Neural progenitor cell (in vitro differentiated cells): ENCODE results near the gene WFS1. TPM values are rescaled to one million over a fixed set of nuclear protein-coding genes. Genes with fewer than 3 reads are reported as not detected.
A peak's percentile ranks its signal among the peaks of the same experiment; 100 is the strongest.

ENCODE experiments used
- DNase-seq: peaks from one replicate; pipeline ENCODE4 v3.0.0-alpha.2; 2016; ENCODE audit warnings: low spot score
- H2AFZ ChIP-seq: fragments of 200-600 bp; sonication (generic); replicated peaks from 2 replicates; pipeline ENCODE4 v1.6.1; 2016; ENCODE audit warnings: antibody characterized with exemption
- H3F3A ChIP-seq: fragments of 200-600 bp; sonication (generic); 2 replicates; pipeline ENCODE4 v1.6.1; 2016; ENCODE audit warnings: antibody characterized with exemption, low read depth
- H3K27ac ChIP-seq: fragments of 200-600 bp; sonication (generic); 2 replicates; pipeline ENCODE4 v1.5.1; 2016; ENCODE audit warnings: mild to moderate bottlenecking
- H3K27me3 ChIP-seq: fragments of 200-600 bp; sonication (generic); 2 replicates; pipeline ENCODE4 v1.6.1; 2016; ENCODE audit warnings: mild to moderate bottlenecking, moderate library complexity
- H3K36me3 ChIP-seq: fragments of 200-600 bp; sonication (generic); 2 replicates; pipeline ENCODE4 v1.5.1; 2016
- H3K4me1 ChIP-seq: fragments of 200-600 bp; sonication (generic); 2 replicates; pipeline ENCODE4 v1.6.1; 2016; ENCODE audit warnings: mixed run types
- H3K4me2 ChIP-seq: fragments of 200-600 bp; sonication (generic); 2 replicates; pipeline ENCODE4 v1.6.1; 2016
- H3K4me3 ChIP-seq: fragments of 200-600 bp; sonication (generic); 2 replicates; pipeline ENCODE4 v1.5.1; 2016
- H3K79me2 ChIP-seq: fragments of 200-600 bp; sonication (generic); 2 replicates; pipeline ENCODE4 v1.6.1; 2016; ENCODE audit warnings: low read depth
- H3K9ac ChIP-seq: fragments of 200-600 bp; sonication (generic); 2 replicates; pipeline ENCODE4 v1.6.1; 2016
- H3K9me3 ChIP-seq: fragments of 200-600 bp; sonication (generic); 2 replicates; pipeline ENCODE4 v1.5.1; 2016; ENCODE audit warnings: low read depth
- H4K20me1 ChIP-seq: fragments of 200-600 bp; sonication (generic); 2 replicates; pipeline ENCODE4 v1.6.1; 2016; ENCODE audit warnings: low read depth
- H3K27ac Mint-ChIP-seq: 3 replicates; pipeline ENCODE4 v1.8.0; 2021; ENCODE audit warnings: mixed read lengths
- H3K27me3 Mint-ChIP-seq: 2 replicates; pipeline ENCODE4 v1.8.0; 2022; ENCODE audit warnings: low read depth, mild to moderate bottlenecking, inconsistent platforms, moderate library complexity, mixed read lengths; ENCODE audit not compliant: insufficient read depth
- H3K36me3 Mint-ChIP-seq: 3 replicates; pipeline ENCODE4 v1.8.0; 2021; ENCODE audit warnings: mixed read lengths
- H3K4me1 Mint-ChIP-seq: 3 replicates; pipeline ENCODE4 v1.8.0; 2021; ENCODE audit warnings: mixed read lengths
- H3K4me3 Mint-ChIP-seq: 3 replicates; pipeline ENCODE4 v1.8.0; 2021; ENCODE audit warnings: mild to moderate bottlenecking, moderate library complexity, mixed read lengths
- H3K9me3 Mint-ChIP-seq: 3 replicates; pipeline ENCODE4 v1.8.0; 2020; ENCODE audit warnings: mixed read lengths
- CTCF ChIP-seq: fragments of 200-600 bp; sonication (generic); IDR thresholded peaks from 2 replicates; pipeline ENCODE4 v1.5.1; 2017; ENCODE audit warnings: antibody characterized with exemption, mild to moderate bottlenecking
- EZH2 ChIP-seq: fragments of 200-600 bp; sonication (generic); IDR thresholded peaks from 2 replicates; pipeline ENCODE4 v1.6.1; 2017; ENCODE audit warnings: antibody characterized with exemption, mild to moderate bottlenecking, moderate library complexity
- EZH2phosphoT487 ChIP-seq: fragments of 200-600 bp; sonication (generic); IDR thresholded peaks from 2 replicates; pipeline ENCODE4 v1.6.1; 2017; ENCODE audit warnings: antibody characterized with exemption
- total RNA-seq: library from RNA; depleted of rRNA; stranded (reverse); fragments of >200 nt; gene quantifications from 2 replicates; pipeline ENCODE4 v1.2.3, GENCODE V29; 2015; ENCODE audit warnings: low replicate concordance

The WFS1 gene
- total RNA-seq, 1 donor from 2014 or later = 8.8 TPM

GRCh38 chr4:6313216-6313615 is 43.6 kb downstream of the WFS1 start:
- Histone ChIP-seq H3K4me2 (no peak overlapping the region), H4K20me1 (no peaks in the 10 kb centered on the region), H3K27ac (no peak overlapping the region), H3K27me3 (peaks cover 29% of the 10 kb centered on the region), H3F3A (peaks cover 16% of the 10 kb centered on the region), H3K36me3 (no peaks in the 10 kb centered on the region), H3K4me3 (no peak overlapping the region), H3K9ac (no peak overlapping the region), H3K9me3 (no peaks in the 10 kb centered on the region), H2AFZ (no peak overlapping the region), H3K4me1 (no peaks in the 10 kb centered on the region), H3K79me2 (no peaks in the 10 kb centered on the region)
- no peak for DNase-seq
- Mint-ChIP-seq H3K4me3 (no peak overlapping the region), H3K27me3 (peaks cover 11% of the 10 kb centered on the region), H3K4me1 (peaks cover 10% of the 10 kb centered on the region), H3K36me3 (no peaks in the 10 kb centered on the region), H3K27ac (peak overlapping the region; percentile 6), H3K9me3 (peaks cover 11% of the 10 kb centered on the region)
- no peak for TF ChIP-seq CTCF
- no peak for TF ChIP-seq EZH2
- no peak for TF ChIP-seq EZH2phosphoT487

GRCh38 chr4:6316461-6317003 is 46.9 kb downstream of the WFS1 start:
- H3K4me1 Mint-ChIP-seq = no peaks in the 10 kb centered on the region

GRCh38 chr4:6318206-6318605 is 48.6 kb downstream of the WFS1 start:
- no peaks in the 10 kb centered on the region for H3F3A ChIP-seq
- no peaks in the 10 kb centered on the region for H3K36me3 ChIP-seq
- H3K27ac ChIP-seq = no peak overlapping the region
- H3K27ac Mint-ChIP-seq = no peak overlapping the region
- H3K9me3 Mint-ChIP-seq = peaks cover 4% of the 10 kb centered on the region
- H3K4me2 ChIP-seq = no peak overlapping the region
- no peaks in the 10 kb centered on the region for H4K20me1 ChIP-seq
- H3K9ac ChIP-seq = no peak overlapping the region
- no peak for TF ChIP-seq EZH2
- TF ChIP-seq CTCF = no peak
- TF ChIP-seq EZH2phosphoT487 = no peak
- no peaks in the 10 kb centered on the region for H3K79me2 ChIP-seq
- H3K4me3 Mint-ChIP-seq = no peak overlapping the region
- no peaks in the 10 kb centered on the region for H3K36me3 Mint-ChIP-seq
- no peak overlapping the region for H3K4me3 ChIP-seq
- no peaks in the 10 kb centered on the region for H3K27me3 ChIP-seq
- no peaks in the 10 kb centered on the region for H3K4me1 ChIP-seq
- peaks cover 3% of the 10 kb centered on the region for H3K27me3 Mint-ChIP-seq
- no peak for DNase-seq
- no peaks in the 10 kb centered on the region for H3K9me3 ChIP-seq
- no peaks in the 10 kb centered on the region for H3K4me1 Mint-ChIP-seq
- no peak overlapping the region for H2AFZ ChIP-seq

More at GRCh38 chr4:6316461-6317003, 46.9 kb downstream of the WFS1 start:
- H3K79me2 ChIP-seq = no peaks in the 10 kb centered on the region
- Mint-ChIP-seq H3K27me3 (peaks cover 3% of the 10 kb centered on the region), H3K36me3 (no peaks in the 10 kb centered on the region), H3K4me3 (no peak overlapping the region), H3K27ac (no peak overlapping the region), H3K9me3 (peaks cover 4% of the 10 kb centered on the region)
- no peaks in the 10 kb centered on the region for H3K36me3 ChIP-seq
- H3K4me3 ChIP-seq = no peak overlapping the region
- no peaks in the 10 kb centered on the region for H4K20me1 ChIP-seq
- no peak overlapping the region for H2AFZ ChIP-seq
- H3K9me3 ChIP-seq = no peaks in the 10 kb centered on the region
- H3K27me3 ChIP-seq = peaks cover 3% of the 10 kb centered on the region
- no peak overlapping the region for H3K4me2 ChIP-seq
- no peak for TF ChIP-seq EZH2phosphoT487
- TF ChIP-seq CTCF = no peak
- no peaks in the 10 kb centered on the region for H3F3A ChIP-seq
- H3K4me1 ChIP-seq = no peaks in the 10 kb centered on the region
- no peak overlapping the region for H3K9ac ChIP-seq
- H3K27ac ChIP-seq = no peak overlapping the region
- no peak for DNase-seq
